ENCODE data around the gene AKIRIN1.
"Not testable (repeated sequence)": the region's sequence is repeated elsewhere in the genome, so short reads cannot be mapped to it uniquely, and the experiment has no call there.

The AKIRIN1 gene

DNA sequence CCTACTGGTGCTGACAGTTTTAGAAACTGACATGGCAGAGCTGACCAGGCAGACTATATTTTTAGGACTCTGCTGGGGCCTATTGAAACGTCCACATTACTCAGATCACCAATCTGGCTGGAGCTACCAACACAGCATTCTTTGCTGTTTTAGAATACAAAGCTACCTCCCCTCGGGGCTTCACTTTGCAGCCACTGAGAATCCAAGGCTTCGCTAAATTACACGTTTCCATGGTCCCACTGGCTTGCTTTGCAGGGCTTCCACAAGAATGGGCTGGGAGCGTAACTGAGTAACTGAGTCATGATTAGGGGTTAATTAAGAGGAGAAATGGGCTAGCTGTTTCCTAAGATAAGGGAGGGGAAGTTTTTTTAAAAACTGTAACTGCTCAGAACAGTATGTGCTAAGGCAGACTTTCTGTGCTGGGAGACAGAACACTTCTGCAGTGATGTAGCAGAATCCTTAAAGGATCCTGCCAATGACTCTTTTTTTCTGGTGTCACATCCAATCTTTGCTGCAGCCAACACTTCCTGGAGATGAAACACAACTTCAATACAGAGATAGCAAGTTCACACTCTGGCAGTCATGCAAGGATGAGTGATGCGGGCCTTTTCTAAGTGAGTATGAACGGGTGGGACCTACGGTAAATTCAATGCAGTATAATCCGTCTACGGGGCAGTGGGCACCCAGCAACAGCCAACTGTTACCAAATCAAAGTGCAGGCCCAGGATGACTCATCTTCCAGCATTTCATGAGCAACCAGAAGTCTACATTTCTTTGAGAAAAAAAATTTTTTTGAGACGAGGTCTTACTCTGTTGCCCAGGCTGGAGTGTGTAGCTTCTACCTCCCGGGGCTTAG is 56.5 kb downstream of the AKIRIN1 start:
- peak; percentile 94 for DNase-seq (ENCODE audit: low read depth)
- TF ChIP-seq, protein P1, sequence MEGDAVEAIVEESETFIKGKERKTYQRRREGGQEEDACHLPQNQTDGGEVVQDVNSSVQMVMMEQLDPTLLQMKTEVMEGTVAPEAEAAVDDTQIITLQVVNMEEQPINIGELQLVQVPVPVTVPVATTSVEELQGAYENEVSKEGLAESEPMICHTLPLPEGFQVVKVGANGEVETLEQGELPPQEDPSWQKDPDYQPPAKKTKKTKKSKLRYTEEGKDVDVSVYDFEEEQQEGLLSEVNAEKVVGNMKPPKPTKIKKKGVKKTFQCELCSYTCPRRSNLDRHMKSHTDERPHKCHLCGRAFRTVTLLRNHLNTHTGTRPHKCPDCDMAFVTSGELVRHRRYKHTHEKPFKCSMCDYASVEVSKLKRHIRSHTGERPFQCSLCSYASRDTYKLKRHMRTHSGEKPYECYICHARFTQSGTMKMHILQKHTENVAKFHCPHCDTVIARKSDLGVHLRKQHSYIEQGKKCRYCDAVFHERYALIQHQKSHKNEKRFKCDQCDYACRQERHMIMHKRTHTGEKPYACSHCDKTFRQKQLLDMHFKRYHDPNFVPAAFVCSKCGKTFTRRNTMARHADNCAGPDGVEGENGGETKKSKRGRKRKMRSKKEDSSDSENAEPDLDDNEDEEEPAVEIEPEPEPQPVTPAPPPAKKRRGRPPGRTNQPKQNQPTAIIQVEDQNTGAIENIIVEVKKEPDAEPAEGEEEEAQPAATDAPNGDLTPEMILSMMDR (IDR thresholded peaks at IDR 0.05; ENCODE audit: low read length, missing control alignments) = no peak

DNA sequence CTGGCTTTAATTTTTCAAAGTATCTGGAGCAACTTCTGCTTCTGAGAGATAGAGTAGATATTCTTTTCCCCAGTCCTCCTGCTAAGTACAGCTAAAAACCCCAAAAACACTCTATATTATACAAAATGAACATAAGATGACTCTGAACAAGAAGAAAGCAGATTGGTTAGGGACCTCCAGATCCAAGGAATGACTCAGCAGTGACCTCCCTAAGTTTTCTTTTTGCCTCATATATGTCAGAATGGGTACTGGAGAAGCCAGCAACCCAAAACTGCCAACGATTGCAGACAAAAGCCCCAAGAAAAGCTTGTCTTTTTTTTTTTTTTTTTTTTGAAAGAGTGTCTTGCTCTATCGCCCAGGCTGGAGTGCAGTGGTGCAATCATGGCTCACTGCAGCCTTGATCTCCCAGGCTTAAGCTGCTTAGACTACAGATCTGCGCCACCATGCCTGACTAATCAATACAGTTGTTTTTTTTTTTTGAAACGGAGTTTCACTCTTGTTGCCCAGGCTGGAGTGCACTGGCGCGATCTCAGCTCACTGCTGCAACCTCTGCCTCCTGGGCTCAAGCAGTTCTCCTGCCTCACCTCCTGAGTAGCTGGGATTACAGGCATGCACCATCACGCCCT is 57.8 kb downstream of the AKIRIN1 start:
- H3K4me3 ChIP-seq (replicated peaks; ENCODE audit: low read depth, low read length) = no peak overlapping the region
- DNase-seq (ENCODE audit: low read depth) = no peak
- TF ChIP-seq, protein P1 (IDR thresholded peaks at IDR 0.05; ENCODE audit: low read length, missing control alignments) = no peak

More for the DNA sequence above, 56.5 kb downstream of the AKIRIN1 start:
- H3K4me3 ChIP-seq (replicated peaks; ENCODE audit: low read depth, low read length) = no peak overlapping the region

DNA sequence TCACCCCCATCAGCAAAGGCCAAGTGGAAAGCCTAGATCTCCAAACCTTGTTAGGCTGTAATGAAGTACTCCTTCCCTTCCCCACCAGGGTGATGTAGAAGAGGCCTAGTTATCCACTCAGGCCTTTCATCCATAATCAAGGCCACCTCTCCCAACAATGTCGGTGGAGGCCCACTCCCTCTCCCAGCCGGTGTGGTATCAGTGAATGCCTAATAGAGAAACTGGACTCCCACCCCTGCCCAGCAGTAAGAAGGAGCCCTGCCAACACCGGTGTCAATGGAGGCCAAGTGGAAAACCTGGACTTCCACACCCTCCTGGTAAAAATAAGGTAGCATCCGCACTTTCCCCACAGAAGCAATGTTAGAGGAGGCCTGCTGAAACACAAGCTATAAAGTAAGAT is 58.9 kb downstream of the AKIRIN1 start:
- H3K4me3 ChIP-seq (replicated peaks; ENCODE audit: low read depth, low read length) = no peak overlapping the region
- TF ChIP-seq, protein P1 (IDR thresholded peaks at IDR 0.05; ENCODE audit: low read length, missing control alignments) = no peak

DNA sequence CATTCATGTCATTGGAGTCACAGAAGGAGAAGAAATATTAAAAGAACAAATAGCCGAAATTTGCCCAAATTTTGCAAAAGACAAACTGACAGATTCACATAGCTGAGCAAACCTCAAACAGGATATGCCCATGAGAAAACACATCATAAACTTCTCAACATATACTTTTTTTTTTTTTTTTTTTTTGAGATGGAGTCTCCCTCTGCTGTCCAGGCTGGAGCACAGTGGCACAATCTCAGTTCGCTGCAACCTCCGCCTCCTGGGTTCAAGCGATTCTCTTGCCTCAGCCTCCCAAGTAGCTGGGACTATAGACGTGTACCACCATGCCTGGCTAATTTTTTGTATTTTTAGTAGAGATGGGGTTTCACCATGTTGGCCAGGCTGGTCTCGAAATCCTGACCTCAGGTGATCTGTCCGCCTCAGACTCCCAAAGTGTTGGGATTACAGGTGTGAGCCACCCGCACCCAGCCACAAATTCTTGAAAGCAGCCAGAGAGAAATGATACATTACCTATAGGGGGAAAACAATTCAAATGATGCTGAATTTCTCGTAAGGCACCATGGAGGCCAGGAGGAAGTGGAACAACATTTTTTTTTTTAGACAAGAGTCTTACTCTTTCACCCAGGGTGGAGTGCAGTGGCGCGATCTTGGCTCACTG is 60.2 kb downstream of the AKIRIN1 start:
- not testable (repeated sequence) for DNase-seq (ENCODE audit: low read depth); H3K4me3 ChIP-seq (replicated peaks; ENCODE audit: low read depth, low read length)

More for the DNA sequence above, 58.9 kb downstream of the AKIRIN1 start:
- DNase-seq (ENCODE audit: low read depth) = no peak

- TF ChIP-seq, protein P1 (IDR thresholded peaks at IDR 0.05; ENCODE audit: low read length, missing control alignments) = no peak
- no peak for DNase-seq (ENCODE audit: low read depth)
- no peak overlapping the region for H3K4me3 ChIP-seq (replicated peaks; ENCODE audit: low read depth, low read length)
Measured at GRCh38 chr1:39051956-39052355, 60.9 kb downstream of the AKIRIN1 start.

GRCh38 chr1:39055213-39055710 is 64.2 kb downstream of the AKIRIN1 start:
- H3K4me3 ChIP-seq (replicated peaks; ENCODE audit: low read depth, low read length); DNase-seq (ENCODE audit: low read depth): not testable (repeated sequence)
